ENCODE data around the gene RAB39B.

The RAB39B gene

DNA sequence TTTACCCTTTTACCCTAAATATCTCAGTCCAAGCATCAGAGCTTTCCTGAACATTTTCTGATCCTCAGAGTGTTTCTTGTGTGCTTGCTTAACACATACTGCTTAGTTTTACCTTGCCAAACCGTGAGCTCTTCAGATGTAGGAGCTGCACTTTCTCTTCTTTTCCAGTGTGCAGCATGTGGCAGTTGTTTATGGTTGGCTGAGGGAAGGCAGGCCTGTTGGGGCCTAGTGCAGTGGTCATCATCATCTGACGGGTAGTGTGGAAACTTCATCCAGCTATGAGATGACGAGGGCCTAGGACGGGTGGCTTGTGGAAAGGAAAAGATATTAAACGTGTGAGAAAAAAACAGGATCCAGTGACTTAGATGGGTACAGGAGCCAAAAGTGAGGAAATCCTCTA lies 26.6 kb downstream of the RAB39B start:
- Histone ChIP-seq H3K9me2 (replicated peaks; ENCODE audit: low read depth, low read length) (no peaks in the 10 kb centered on the region), H3K4me1 (ENCODE audit: insufficient read depth, low read length, poor library complexity, severe bottlenecking) (no peaks in the 10 kb centered on the region), H3K9me3 (ENCODE audit: insufficient read depth, low read depth, low read length) (no peaks in the 10 kb centered on the region), H3K4me2 (ENCODE audit: low read depth, low read length, poor library complexity, severe bottlenecking) (no peak overlapping the region), H3K27me3 (ENCODE audit: insufficient read depth, low read length, poor library complexity, severe bottlenecking) (no peaks in the 10 kb centered on the region), H2AFZ (ENCODE audit: low read length) (no peak overlapping the region), H3K9ac (ENCODE audit: low read depth, low read length, poor library complexity, severe bottlenecking) (no peak overlapping the region), H4K20me1 (ENCODE audit: insufficient read depth, low read length, poor library complexity, severe bottlenecking) (no peaks in the 10 kb centered on the region), H3K36me3 (ENCODE audit: insufficient read depth, low read length) (peaks cover 53% of the 10 kb centered on the region; the same call in 1 of the 2 replicates), H3K4me3 (ENCODE audit: low read length, poor library complexity, severe bottlenecking) (no peak overlapping the region), H3F3A (ENCODE audit: low read depth) (no peaks in the 10 kb centered on the region), H3K79me2 (ENCODE audit: insufficient read depth, low read length) (peaks cover 16% of the 10 kb centered on the region; the same call in 1 of the 2 replicates)
- TF ChIP-seq, protein P1, sequence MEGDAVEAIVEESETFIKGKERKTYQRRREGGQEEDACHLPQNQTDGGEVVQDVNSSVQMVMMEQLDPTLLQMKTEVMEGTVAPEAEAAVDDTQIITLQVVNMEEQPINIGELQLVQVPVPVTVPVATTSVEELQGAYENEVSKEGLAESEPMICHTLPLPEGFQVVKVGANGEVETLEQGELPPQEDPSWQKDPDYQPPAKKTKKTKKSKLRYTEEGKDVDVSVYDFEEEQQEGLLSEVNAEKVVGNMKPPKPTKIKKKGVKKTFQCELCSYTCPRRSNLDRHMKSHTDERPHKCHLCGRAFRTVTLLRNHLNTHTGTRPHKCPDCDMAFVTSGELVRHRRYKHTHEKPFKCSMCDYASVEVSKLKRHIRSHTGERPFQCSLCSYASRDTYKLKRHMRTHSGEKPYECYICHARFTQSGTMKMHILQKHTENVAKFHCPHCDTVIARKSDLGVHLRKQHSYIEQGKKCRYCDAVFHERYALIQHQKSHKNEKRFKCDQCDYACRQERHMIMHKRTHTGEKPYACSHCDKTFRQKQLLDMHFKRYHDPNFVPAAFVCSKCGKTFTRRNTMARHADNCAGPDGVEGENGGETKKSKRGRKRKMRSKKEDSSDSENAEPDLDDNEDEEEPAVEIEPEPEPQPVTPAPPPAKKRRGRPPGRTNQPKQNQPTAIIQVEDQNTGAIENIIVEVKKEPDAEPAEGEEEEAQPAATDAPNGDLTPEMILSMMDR (conservative IDR thresholded peaks at IDR 0.05; ENCODE audit: low read length) = no peak
- TF ChIP-seq EZH2phosphoT487 (IDR thresholded peaks at IDR 0.05; ENCODE audit: borderline replicate concordance) = no peak

DNA sequence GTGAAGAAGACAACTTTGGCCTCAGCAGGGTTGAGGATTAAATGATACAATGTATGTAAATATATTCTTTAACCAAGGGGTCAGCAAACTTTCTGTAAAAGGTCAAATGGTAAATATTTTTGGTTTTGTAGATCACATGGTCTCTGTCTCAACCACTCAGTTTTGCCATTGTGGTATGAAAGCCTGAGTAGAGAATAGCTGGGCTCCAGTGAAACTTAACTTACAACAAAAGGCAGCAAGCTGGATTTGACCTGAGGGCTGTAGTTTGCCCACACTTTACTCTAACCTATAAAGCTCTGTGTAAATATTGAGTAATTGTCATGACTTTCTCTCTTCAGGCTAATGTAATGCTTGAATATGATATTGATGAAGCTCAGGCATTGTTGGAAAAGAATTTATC lies 28.4 kb downstream of the RAB39B start:
- H4K20me1 ChIP-seq (ENCODE audit: insufficient read depth, low read length, poor library complexity, severe bottlenecking) = peaks cover 5% of the 10 kb centered on the region
- H3K4me2 ChIP-seq (ENCODE audit: low read depth, low read length, poor library complexity, severe bottlenecking) = no peak overlapping the region
- no peak overlapping the region for H2AFZ ChIP-seq (ENCODE audit: low read length)
- H3K36me3 ChIP-seq (ENCODE audit: insufficient read depth, low read length) = peaks cover 68% of the 10 kb centered on the region; the same call in 1 of the 2 replicates
- no peak overlapping the region for H3K9ac ChIP-seq (ENCODE audit: low read depth, low read length, poor library complexity, severe bottlenecking)
- H3F3A ChIP-seq (ENCODE audit: low read depth) = no peaks in the 10 kb centered on the region
- H3K9me2 ChIP-seq (replicated peaks; ENCODE audit: low read depth, low read length) = no peaks in the 10 kb centered on the region
- peaks cover 16% of the 10 kb centered on the region for H3K79me2 ChIP-seq (ENCODE audit: insufficient read depth, low read length)
- H3K27me3 ChIP-seq (ENCODE audit: insufficient read depth, low read length, poor library complexity, severe bottlenecking) = no peaks in the 10 kb centered on the region
- H3K9me3 ChIP-seq (ENCODE audit: insufficient read depth, low read depth, low read length) = no peaks in the 10 kb centered on the region
- H3K4me1 ChIP-seq (ENCODE audit: insufficient read depth, low read length, poor library complexity, severe bottlenecking) = no peaks in the 10 kb centered on the region
- H3K4me3 ChIP-seq (ENCODE audit: low read length, poor library complexity, severe bottlenecking) = no peak overlapping the region
- no peak for TF ChIP-seq EZH2phosphoT487 (IDR thresholded peaks at IDR 0.05; ENCODE audit: borderline replicate concordance)
- TF ChIP-seq, protein P1 (conservative IDR thresholded peaks at IDR 0.05; ENCODE audit: low read length) = no peak

DNA sequence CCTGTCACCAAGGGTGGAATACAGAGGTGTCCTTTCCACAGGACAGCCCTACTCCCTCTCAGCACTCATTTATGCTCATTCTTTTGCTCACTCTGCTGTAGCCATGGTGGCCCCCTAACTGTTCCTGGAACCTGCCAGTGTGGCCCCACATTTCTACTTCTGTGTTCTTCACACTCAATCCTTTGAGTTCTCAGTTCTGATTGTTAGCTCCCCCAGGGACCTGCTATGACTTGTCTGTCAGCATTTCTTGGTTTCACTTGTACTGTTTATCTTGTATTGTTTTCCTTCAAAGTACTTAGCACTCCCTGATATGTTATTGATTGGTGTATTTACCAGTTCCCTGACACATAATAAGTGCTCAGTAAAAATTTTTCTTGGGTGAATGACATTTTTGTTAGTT lies 33.1 kb downstream of the RAB39B start:
- H3K27me3 ChIP-seq (ENCODE audit: insufficient read depth, low read length, poor library complexity, severe bottlenecking) = no peaks in the 10 kb centered on the region
- TF ChIP-seq, protein P1 (conservative IDR thresholded peaks at IDR 0.05; ENCODE audit: low read length) = no peak
- no peak for TF ChIP-seq EZH2phosphoT487 (IDR thresholded peaks at IDR 0.05; ENCODE audit: borderline replicate concordance)
- peaks cover 8% of the 10 kb centered on the region for H4K20me1 ChIP-seq (ENCODE audit: insufficient read depth, low read length, poor library complexity, severe bottlenecking)
- H3K79me2 ChIP-seq (ENCODE audit: insufficient read depth, low read length) = peaks cover 28% of the 10 kb centered on the region
- no peaks in the 10 kb centered on the region for H3F3A ChIP-seq (ENCODE audit: low read depth)
- peaks cover 64% of the 10 kb centered on the region; the same call in 1 of the 2 replicates for H3K36me3 ChIP-seq (ENCODE audit: insufficient read depth, low read length)
- no peaks in the 10 kb centered on the region for H3K9me3 ChIP-seq (ENCODE audit: insufficient read depth, low read depth, low read length)
- no peak overlapping the region for H2AFZ ChIP-seq (ENCODE audit: low read length)
- no peaks in the 10 kb centered on the region for H3K9me2 ChIP-seq (replicated peaks; ENCODE audit: low read depth, low read length)
- H3K4me2 ChIP-seq (ENCODE audit: low read depth, low read length, poor library complexity, severe bottlenecking) = no peak overlapping the region
- H3K9ac ChIP-seq (ENCODE audit: low read depth, low read length, poor library complexity, severe bottlenecking) = no peak overlapping the region
- H3K4me1 ChIP-seq (ENCODE audit: insufficient read depth, low read length, poor library complexity, severe bottlenecking) = no peaks in the 10 kb centered on the region
- no peak overlapping the region for H3K4me3 ChIP-seq (ENCODE audit: low read length, poor library complexity, severe bottlenecking)
